HG03175 (cell line): ENCODE results near the gene SLC24A1.
A peak's percentile ranks its signal among the peaks of the same experiment; 100 is the strongest.

ENCODE experiments used
- ATAC-seq: cut with Tn5 transposase; IDR thresholded peaks from one replicate; pipeline ENCODE4 v1.9.1; 2021; ENCODE audit warnings: mild to moderate bottlenecking, moderate library complexity; ENCODE audit not compliant: unreplicated experiment

SLC24A1 gene

GRCh38 chr15:65621638-65622037 lies at the start of gene SLC24A1:
TSS of gene SLC24A1 (plus strand) at chr15:65621938. CDS start at chr15:65624081, 2,143 bp downstream.
- ATAC-seq: no peak

GRCh38 chr15:65571971-65572370 lies 49.8 kb upstream of the SLC24A1 start:
- ATAC-seq: no peak

- ATAC-seq: no peak
These were observed 45.1 kb upstream of the SLC24A1 start for GRCh38 chr15:65576664-65577063.

GRCh38 chr15:65577129-65577996 lies 44.4 kb upstream of the SLC24A1 start:
- no peak for ATAC-seq

GRCh38 chr15:65578904-65579728 lies 42.6 kb upstream of the SLC24A1 start:
- ATAC-seq: no peak

- ATAC-seq: no peak
These were observed 42.0 kb upstream of the SLC24A1 start for GRCh38 chr15:65579762-65580161.

GRCh38 chr15:65580287-65580686 lies 41.5 kb upstream of the SLC24A1 start:
- ATAC-seq: no peak

GRCh38 chr15:65583701-65584100 lies 38.0 kb upstream of the SLC24A1 start:
- peak; percentile 56 for ATAC-seq

GRCh38 chr15:65584241-65584640 lies 37.5 kb upstream of the SLC24A1 start:
- no peak for ATAC-seq

- no peak for ATAC-seq
These were observed 34.6 kb upstream of the SLC24A1 start for GRCh38 chr15:65587094-65587493.

- no peak for ATAC-seq
These were observed 25.8 kb upstream of the SLC24A1 start for GRCh38 chr15:65595960-65596359.

GRCh38 chr15:65598468-65598867 lies 23.3 kb upstream of the SLC24A1 start:
- ATAC-seq: no peak

- ATAC-seq: no peak
These were observed 22.1 kb upstream of the SLC24A1 start for GRCh38 chr15:65599677-65600076.

- ATAC-seq: no peak
These were observed 18.6 kb upstream of the SLC24A1 start for GRCh38 chr15:65603134-65603533.

GRCh38 chr15:65603559-65603958 lies 18.2 kb upstream of the SLC24A1 start:
- no peak for ATAC-seq

- ATAC-seq: peak; percentile 94
These were observed 10.6 kb upstream of the SLC24A1 start, which contains the start of gene INTS14 for GRCh38 chr15:65610871-65611718. TSS of gene INTS14 (minus strand) at chr15:65611131. CDS start at chr15:65607380, 3,751 bp downstream.

- no peak for ATAC-seq
These were observed 9.7 kb upstream of the SLC24A1 start for GRCh38 chr15:65611888-65612615.

- ATAC-seq: no peak
These were observed 9.2 kb upstream of the SLC24A1 start for GRCh38 chr15:65612616-65612946.

GRCh38 chr15:65612949-65613744 lies 8.6 kb upstream of the SLC24A1 start:
- ATAC-seq: no peak
